ENCODE data around the gene HAVCR1.

DNA sequence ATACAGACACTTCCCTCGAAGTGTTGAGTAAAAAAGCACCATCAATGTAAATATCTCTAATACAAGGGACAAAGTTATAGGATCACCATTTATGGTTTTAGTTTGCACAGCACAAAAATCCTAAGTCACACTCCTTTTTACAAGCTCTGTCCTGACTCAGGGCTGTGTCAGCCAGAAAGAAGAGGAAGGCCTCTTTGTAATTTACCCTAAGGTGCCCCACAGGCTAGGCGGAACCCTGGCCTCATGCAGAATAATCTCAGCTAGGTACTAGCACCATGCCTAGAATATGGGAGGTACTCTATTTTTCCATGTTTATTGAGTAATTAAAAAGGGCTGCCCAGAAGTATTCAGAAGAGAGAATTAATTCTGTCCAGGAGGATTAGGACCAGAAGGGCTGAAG lies 36.9 kb downstream of the HAVCR1 start:
- TF ChIP-seq BHLHE40 (IDR thresholded peaks at IDR 0.05; ENCODE audit: borderline replicate concordance) (no peak), FOXA1 (IDR thresholded peaks at IDR 0.05) (no peak), SP1 (IDR thresholded peaks at IDR 0.05) (no peak), ELF4 (IDR thresholded peaks at IDR 0.05) (no peak), TARDBP (IDR thresholded peaks at IDR 0.05) (no peak), NFRKB (IDR thresholded peaks at IDR 0.05) (no peak), L3MBTL2 (conservative IDR thresholded peaks at IDR 0.05) (no peak)

All from HEK293T (cell line).